GM18505 (cell line): ENCODE measurements around the gene ECHS1.
"Not testable (repeated sequence)": the region's sequence is repeated elsewhere in the genome, so short reads cannot be mapped to it uniquely, and the experiment has no call there.

Source experiments
- ATAC-seq: cut with Tn5 transposase; IDR thresholded peaks from one replicate; pipeline ENCODE4 v1.9.1; 2021; ENCODE audit not compliant: unreplicated experiment
- POLR2A ChIP-seq: IDR thresholded peaks from 4 replicates; pipeline ENCODE4 v1.6.1; 2011; ENCODE audit warnings: borderline replicate concordance; ENCODE audit not compliant: insufficient read depth, insufficient read length; ENCODE audit errors: extremely low read depth

The ECHS1 gene

DNA sequence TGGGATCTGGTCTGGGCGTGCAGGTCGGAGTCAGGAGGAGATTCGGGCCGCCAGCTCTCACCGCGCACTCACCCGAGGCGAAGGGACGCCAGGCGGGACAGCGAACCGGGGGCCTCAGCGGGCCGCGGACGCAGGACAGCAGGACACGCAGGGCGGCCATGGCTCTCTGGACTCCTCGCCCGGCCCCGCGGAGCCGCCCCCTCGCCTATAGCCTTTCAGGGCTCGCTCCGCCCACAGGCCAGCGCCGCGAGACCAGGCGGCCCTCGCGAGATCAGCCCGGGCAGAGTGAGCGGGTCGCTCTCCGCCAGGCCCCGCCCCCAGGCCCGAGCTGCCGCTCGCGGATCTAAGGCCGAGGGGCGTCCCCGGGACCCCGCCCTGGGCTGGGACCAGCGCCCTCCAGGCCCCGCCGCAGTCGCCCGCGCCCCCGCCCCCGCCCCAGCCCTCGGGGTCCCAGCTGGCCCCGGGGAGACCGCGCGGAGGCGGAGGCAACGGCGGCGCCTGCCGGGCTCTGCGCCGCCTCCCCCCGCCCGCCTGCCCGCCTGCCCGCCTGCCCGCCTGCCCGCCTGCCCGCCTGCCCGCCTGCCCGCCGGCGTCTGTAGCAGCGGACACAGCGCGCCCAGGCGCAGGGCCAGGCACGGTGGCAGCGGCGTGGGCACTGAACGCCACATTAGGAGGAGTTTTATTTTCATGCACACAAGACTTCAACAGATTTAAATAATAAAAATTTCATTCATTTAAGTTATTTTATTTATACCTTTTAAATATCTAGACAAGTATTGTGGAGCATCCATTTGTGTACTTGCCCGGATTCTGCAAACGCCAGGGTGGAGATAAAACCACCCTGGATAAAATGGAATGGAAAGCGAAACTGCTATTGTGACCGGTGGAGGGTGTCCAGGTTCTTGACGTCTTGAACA lies at the start of gene ECHS1:
Gene ECHS1, minus strand, starts transcription at position 181 of the 917 bp plus-strand sequence. Its CDS starts 21 bp downstream, at position 160.
- ATAC-seq = peak; percentile 95
- peak; percentile 87 for TF ChIP-seq POLR2A

DNA sequence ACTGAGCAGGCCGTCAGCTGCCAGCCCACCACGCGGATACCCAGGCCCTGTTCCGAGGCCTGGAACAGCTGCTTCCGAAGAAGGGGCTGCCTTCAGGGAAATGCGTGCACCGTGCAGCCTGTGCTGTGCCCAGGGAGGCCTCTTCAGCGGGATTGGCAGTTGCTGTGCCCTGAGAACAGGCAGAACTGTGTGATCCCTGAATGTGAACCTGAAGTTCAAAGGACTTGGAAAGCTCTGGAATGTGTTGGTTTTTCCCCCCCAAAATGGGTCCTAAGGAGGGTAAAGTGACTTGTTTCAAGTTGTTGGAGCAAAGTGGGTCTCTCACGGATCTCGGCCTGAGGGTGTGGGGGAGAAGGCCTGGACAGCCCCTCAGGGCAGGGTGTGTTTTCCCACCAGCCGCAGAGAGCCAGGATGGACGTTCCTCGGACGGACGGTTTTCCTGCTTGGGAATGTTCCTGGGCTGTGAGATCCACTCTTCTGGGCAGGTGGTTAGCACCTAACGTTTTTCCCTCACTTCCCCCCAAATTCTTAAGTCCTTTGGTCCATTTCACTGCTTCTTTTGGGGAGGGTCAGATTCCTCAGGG lies 49.2 kb upstream of the ECHS1 start:
- TF ChIP-seq POLR2A = no peak
- ATAC-seq = no peak

DNA sequence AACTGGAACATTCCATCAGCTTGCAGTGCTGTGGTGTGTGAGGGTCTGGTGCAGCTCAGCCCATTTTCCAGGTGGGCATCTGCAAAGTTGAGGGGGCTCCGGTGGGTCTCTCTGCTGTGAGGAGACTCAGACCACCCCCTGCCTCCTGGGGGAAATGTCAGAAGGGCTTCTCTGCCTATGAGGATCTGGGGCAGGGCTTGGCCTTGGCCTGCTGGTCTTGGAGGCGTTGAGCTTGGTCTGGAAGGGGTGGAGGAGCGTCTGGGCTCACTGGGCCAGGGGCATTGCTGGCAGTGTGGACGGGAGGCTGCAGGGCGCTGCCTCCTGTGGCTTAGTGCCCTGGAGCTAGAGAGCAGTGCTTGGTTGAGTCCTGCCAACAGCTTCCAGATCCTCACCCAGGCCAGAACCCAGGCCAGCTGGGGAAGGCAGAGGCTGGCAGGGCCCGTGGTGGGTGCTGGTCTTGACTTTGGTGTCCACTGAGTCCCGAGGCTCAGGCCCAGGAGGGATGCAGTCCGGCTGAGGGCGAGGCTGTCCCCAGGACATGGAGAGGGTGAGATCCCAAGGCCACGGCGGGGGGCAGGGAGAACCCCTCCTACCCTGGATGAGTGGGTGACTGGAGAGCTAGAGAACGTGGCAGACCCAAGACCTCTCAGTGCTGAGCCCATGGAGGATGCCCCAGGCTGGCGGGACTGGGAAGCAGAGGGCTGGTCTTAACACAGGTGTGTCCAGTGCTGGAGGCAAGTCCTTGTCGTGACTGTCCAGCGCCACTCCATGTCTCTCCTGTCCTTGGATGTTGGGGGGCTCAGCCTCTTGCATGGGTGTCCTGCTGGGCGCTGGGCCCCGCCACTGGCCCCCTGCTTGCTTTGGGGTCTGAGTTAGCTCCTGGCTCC lies 48.4 kb upstream of the ECHS1 start:
- TF ChIP-seq POLR2A = no peak
- no peak for ATAC-seq

DNA sequence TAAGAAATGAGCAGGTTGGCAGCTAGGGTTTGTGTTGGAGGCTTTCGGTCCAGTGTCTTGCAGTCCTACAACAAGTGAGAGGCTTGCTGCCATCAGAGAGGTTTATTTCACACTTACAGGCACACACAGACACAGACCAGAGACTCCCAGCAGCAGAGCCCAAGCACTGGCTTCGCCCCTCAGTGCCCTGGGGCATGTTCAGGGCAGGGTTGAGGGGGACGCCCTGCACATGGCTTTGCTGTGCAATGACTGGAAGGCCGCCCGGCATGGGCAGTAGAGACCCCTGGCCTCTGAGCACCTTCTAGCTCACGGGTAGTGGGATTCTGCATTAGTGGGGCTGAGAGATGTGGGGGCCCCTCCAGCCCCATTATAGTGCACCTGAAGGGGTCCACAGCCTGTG lies 47.4 kb upstream of the ECHS1 start:
- ATAC-seq = no peak

DNA sequence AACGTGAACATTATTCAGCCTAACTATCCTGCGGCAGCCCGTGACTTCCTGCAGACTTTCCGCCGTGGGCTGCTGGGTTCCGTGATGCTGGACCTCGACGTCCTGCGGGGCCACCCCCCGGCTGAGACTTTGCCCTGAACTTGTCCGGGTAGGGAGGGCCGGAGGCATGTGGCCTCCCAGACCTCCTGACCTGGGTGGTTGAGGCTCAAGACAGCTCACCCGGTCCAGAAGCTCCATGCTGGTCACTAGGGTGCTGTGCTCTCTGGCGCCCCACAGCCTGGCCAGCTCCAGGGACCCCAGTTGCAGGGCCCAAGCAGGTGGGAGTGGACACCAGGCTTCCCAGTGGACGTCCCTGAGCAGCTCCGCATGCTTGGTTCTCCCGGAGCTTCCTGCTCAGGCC lies 46.9 kb upstream of the ECHS1 start:
- TF ChIP-seq POLR2A = no peak
- ATAC-seq = no peak

More for the DNA sequence above, 47.4 kb upstream of the ECHS1 start:
- no peak for TF ChIP-seq POLR2A

DNA sequence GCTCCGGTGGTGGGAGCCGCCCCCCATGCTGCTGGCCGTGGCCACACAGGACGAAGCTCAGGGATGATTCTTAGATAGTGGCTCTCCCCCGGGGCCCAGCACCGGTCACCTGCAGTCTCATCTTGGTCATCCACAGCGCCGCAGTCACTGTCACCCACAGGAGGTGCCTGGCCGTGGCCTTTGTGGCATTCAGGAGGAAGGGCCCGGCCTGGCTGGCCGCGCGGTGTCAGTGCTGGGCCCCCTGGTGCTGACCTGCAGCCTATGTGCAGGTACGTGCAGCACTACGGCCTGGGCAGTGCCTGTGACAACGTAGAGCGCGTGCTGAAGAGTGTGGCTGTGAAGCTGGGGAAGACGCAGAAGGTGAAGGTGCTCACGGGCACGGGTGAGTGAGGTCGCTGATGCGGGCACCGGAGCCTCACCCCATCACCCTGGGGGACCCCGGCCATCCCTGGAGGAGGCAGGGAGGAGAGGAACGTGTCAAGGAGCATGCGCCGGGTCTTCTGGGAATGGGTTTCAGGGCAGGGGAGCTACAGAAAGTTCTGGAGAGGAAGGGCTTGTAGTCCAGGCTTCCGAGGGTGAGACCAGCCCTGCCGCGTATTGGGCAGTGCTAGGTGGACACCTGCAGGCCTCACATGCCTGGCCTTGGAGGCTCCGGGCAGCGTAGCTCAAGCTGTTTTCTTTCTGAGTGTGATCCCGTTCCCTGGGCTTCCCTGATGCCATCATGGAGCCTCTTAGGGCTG lies 46.2 kb upstream of the ECHS1 start:
- no peak for ATAC-seq
- peak; percentile 23 for TF ChIP-seq POLR2A

DNA sequence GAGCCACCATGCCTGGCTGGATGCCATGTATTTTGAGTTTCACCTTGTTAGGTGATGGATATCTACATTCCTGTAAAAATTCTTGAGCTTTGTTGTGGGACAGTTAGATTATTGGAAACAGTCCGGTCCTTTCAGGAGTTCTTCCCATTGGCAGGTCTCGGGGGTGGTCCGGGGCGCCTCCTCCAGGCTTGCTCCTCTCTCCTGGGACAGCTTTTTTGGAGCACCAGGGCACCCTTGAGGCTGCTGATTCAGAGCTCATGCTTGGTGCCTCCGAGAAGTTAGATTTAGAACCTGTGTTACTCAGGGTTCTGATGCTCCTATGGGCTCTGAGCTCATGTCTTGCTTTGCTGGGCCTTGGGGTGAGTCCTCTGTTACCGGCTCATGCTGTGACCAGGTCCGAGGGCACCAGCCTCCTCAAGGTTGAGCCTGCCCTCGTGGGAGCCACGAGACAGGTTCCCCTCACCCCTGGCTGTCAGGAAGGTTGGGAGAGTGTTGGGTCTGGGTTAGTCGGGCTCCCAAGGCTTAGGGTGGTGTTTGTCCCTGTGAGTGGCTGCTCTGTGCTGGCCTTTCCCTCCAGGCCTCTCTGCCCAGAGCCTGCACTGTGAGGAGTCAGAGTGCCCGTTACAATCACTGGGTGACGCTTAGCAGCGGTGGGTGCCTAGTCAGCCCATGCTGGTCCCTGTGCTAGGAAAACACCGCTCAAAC lies 45.3 kb upstream of the ECHS1 start:
- no peak for TF ChIP-seq POLR2A
- no peak for ATAC-seq

DNA sequence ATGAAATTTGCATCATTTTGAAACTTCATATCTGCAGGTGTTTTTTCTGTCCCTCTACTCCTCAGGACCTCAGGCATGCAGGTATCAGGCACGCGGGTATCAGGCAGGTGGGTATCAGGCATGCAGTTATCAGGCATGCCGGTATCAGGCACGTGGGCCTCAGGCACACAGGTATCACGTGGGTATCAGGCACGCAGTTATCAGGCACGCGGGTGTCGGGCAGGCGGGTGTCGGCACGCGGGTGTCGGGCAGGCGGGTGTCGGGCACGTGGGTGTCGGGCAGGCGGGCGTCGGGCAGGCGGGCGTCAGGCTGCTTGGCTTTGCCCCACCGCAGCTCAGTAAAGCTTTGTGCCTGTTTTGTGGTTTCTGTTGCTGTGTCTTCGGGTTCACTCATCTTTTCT lies 42.6 kb upstream of the ECHS1 start:
- TF ChIP-seq POLR2A = no peak
- no peak for ATAC-seq

DNA sequence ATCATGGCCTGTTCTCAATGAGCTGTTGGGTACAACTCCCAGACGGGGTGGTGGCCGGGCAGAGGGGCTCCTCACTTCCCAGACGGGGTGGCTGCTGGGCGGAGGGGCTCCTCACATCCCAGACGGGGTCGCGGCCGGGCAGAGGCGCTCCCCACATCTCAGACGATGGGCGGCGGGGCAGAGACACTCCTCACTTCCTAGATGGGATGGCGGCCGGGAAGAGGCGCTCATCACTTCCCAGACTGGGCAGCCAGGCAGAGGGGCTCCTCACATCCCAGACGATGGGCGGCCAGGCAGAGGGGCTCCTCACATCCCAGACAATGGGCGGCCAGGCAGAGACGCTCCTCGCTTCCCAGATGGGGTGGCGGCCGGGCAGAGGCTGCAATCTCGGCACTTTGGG lies 41.2 kb upstream of the ECHS1 start:
- ATAC-seq = not testable (repeated sequence)

DNA sequence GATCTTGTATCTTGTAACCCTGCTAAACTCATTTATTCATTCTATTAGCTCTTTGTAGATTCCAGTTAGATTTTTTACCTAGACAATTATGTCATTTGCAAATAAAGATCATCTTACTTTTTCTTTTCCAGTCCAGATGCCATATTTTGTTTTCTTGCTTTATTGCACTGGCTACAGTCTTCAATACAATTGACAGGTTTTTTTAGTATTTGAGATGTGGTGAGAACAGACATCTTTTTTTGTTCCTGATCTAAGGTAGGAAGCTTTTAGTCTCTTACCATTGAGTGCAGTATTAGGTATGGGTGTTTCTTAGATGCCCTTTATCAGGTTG lies 39.2 kb upstream of the ECHS1 start:
- TF ChIP-seq POLR2A = no peak
- no peak for ATAC-seq

DNA sequence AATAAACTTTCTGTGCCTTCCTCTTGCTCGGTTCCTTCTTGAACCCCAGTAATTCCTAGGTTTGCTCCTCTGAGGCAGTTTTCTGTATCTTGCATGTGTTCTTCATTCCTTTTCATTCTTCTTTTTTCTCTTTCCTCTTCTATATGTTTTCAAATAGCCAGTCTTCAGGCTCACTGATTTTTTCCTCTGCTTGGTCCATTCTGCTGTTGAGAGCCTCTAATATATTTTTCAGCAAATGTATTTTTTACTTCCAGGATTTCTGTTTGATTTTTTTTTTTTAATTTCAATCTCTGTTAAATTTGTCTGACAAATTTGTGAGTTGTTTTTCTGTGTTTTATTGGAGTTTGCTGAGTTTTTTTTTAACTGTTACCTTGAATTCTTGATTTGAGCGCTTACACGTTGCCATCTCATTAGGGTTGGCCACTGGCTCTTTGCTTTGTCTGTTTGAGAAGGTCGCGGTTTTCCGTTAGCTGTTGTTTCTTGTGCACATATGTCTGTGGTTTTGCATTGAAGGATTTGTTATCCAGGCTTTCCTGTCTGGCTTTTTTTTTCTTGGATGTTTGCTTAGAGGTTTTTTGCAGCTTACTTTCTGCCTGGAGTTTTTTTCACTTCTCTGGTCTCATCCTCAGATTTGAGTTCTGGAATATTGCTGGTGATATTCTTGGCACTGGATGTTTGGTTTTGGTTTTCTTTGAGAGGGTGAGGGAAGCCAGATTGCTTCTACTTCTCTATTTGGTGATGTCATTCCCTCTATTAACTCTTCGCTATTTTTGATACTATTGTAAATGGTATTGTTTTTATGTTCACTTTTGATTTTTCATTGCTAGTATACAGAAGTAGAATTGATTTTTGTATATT lies 38.6 kb upstream of the ECHS1 start:
- TF ChIP-seq POLR2A = no peak
- ATAC-seq = no peak

DNA sequence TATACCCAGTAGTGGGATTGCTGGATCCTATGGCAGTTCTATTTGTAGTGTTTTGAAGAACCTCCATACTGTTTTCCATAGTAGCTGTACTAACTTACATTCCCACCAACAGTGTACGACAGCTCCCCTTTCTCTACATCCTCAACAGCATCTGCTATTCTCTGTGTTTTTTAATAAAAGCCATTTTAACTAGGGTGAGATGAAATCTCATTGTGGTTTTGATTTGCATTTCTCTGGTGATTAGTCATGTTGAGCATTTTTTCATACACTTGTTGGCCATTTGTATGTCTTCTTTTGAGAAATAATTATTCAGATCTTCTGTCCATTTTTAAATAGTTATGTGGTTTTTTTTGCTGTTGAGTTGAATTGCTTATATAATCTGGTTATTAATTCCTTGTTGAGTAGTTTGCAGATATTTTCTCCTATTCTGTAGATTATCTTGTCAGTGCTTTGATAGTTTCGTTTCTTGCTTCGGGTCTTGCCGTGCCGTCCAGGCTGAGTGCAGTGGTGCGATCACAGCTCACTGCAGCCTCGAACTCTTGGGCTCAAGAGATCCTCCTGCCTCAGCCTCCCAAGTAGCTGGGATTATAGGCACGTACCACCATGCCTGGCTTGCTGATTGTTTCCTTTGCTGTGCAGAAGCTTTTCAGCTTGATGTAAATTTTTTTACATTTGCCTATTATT lies 32.8 kb upstream of the ECHS1 start:
- TF ChIP-seq POLR2A = no peak
- ATAC-seq = no peak

DNA sequence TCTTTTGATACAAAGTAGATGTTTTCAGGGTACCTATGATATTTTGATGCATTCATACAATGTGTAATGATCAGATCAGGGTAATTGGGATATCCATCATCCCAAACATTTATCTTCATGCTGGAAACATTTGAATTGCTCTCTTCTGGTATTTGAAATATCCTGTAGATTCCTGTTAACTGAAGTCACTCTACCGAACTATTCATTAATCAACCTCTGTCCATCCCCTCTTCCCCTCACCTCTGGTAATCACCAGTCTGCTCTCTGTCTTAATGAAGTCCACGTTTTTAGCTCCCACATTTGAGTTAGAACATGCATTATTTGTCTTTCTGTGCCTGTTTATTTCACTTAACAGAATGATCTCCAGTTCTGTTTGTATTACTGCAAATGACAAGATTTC lies 32.1 kb upstream of the ECHS1 start:
- ATAC-seq = no peak
- no peak for TF ChIP-seq POLR2A
